ENCODE results near the gene THAP7. TPM values are rescaled to one million over a fixed set of nuclear protein-coding genes. Genes with fewer than 3 reads are reported as not detected.

The THAP7 gene
- total and polyA plus RNA-seq, 2 of the 13 experiments (the other 11 are each of a cell fraction or from before 2014, with no cell fraction given): 13.0 to 25.5 TPM

DNA sequence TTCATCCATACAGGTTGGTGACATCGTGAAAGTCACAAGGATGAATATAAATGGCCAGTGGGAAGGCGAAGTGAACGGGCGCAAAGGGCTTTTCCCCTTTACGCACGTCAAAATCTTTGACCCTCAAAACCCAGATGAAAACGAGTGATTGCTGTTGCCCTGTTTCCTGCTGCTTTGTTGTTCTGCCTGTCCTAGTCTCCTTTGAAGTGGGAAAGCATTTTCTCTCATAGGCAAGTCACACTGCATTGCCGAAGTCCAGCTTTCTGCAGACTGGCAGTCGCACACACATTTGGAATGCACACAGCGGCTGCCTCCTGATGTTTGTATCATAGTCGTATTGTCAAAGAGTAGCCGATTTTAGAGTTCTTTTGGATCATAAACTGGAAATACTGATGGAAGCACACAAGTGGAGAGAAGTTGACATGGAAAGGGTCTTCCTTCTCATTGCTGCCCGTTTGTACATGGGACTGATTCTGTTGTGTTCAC is 52.2 kb downstream of the THAP7 start (continued):
- TF ChIP-seq THAP8 (CRISPR knock-in tag; IDR thresholded peaks at IDR 0.05; ENCODE audit: borderline replicate concordance) (no peak), KLF16 (CRISPR knock-in tag; IDR thresholded peaks at IDR 0.05) (peak in 1 of 2 experiments; percentile 50; a peak in 2 of 4 replicates), CC2D1A (CRISPR knock-in tag; IDR thresholded peaks at IDR 0.05) (no peak), ZNF891 (CRISPR knock-in tag; IDR thresholded peaks at IDR 0.05) (no peak), ZNF280B (CRISPR knock-in tag; IDR thresholded peaks at IDR 0.05; ENCODE audit: borderline replicate concordance) (no peak), ZNF563 (CRISPR knock-in tag; IDR thresholded peaks at IDR 0.05) (no peak), ZNF430 (CRISPR knock-in tag; IDR thresholded peaks at IDR 0.05) (peak; percentile 60; the same call in 1 of the 2 replicates), ZNF292 (CRISPR knock-in tag; IDR thresholded peaks at IDR 0.05; ENCODE audit: borderline replicate concordance, low read depth) (peak; percentile 82; the same call in 1 of the 2 replicates), RBFOX2 (IDR thresholded peaks at IDR 0.05; ENCODE audit: low read depth, low read length) (no peak), HOXA9 (CRISPR knock-in tag; IDR thresholded peaks at IDR 0.05; ENCODE audit: borderline replicate concordance) (no peak), AKNA (CRISPR knock-in tag; IDR thresholded peaks at IDR 0.05; ENCODE audit: borderline replicate concordance) (no peak), NCOA1 (CRISPR knock-in tag; IDR thresholded peaks at IDR 0.05) (no peak), GATA4 (IDR thresholded peaks at IDR 0.05; ENCODE audit: borderline replicate concordance, low read depth) (0 out of 2 replicates have a peak, but pooled peaks have one; percentile 19), ZNF772 (CRISPR knock-in tag; IDR thresholded peaks at IDR 0.05) (no peak), HMGXB4 (CRISPR knock-in tag; IDR thresholded peaks at IDR 0.05; ENCODE audit: borderline replicate concordance in 1 of 2, low read depth in 1 of 2) (no peak; a peak in 1 of 4 replicates)
- TF ChIP-seq, protein P1, sequence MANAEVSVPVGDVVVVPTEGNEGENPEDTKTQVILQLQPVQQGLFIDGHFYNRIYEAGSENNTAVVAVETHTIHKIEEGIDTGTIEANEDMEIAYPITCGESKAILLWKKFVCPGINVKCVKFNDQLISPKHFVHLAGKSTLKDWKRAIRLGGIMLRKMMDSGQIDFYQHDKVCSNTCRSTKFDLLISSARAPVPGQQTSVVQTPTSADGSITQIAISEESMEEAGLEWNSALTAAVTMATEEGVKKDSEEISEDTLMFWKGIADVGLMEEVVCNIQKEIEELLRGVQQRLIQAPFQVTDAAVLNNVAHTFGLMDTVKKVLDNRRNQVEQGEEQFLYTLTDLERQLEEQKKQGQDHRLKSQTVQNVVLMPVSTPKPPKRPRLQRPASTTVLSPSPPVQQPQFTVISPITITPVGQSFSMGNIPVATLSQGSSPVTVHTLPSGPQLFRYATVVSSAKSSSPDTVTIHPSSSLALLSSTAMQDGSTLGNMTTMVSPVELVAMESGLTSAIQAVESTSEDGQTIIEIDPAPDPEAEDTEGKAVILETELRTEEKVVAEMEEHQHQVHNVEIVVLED (CRISPR knock-in tag; IDR thresholded peaks at IDR 0.05; ENCODE audit: borderline replicate concordance): no peak
- TF ChIP-seq, protein P2, sequence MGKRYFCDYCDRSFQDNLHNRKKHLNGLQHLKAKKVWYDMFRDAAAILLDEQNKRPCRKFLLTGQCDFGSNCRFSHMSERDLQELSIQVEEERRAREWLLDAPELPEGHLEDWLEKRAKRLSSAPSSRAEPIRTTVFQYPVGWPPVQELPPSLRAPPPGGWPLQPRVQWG (CRISPR knock-in tag; IDR thresholded peaks at IDR 0.05; ENCODE audit: borderline replicate concordance, low read depth): no peak
